Activated CD8-positive, alpha-beta T cell treated with anti-CD3 and anti-CD28 coated beads, Interleukin-2, amount 10 ng/mL, durations not matched to agents 7 days and 5 days (primary cell): ENCODE data around the gene LCN15. TPM values are rescaled to one million over a fixed set of nuclear protein-coding genes. Genes with fewer than 3 reads are reported as not detected.
"Not testable (repeated sequence)": the region's sequence is repeated elsewhere in the genome, so short reads cannot be mapped to it uniquely, and the experiment has no call there.

ENCODE experiments used
- ATAC-seq: fragments of 150-1000 bp; cut with Tn5 transposase; one replicate; pipeline ENCODE4 v1.10.0; 2021; ENCODE audit warnings: moderate library complexity
- CTCF ChIA-PET: fragments of 350-600 bp; sonication (Branson Sonifier 250); formaldehyde crosslinking; loops from one replicate; lab custom pipeline; 2021; ENCODE audit warnings: antibody characterized with exemption; lab: Charles Lee
- POLR2A ChIA-PET: fragments of 350-600 bp; sonication (Branson Sonifier 250); formaldehyde crosslinking; loops from one replicate; lab custom pipeline; 2021; ENCODE audit warnings: antibody characterized with exemption; lab: Charles Lee
- DNase-seq: peaks from one replicate; pipeline ENCODE4 v3.0.0-alpha.2; 2020
- H3K27ac Mint-ChIP-seq: one replicate; pipeline ENCODE4 v1.8.0; 2021; ENCODE audit warnings: mild to moderate bottlenecking, mixed read lengths
- H3K27me3 Mint-ChIP-seq: one replicate; pipeline ENCODE4 v1.8.0; 2021; ENCODE audit warnings: low read depth, mixed read lengths
- H3K36me3 Mint-ChIP-seq: one replicate; pipeline ENCODE4 v1.8.0; 2021; ENCODE audit warnings: low read depth, mixed read lengths
- H3K4me1 Mint-ChIP-seq: one replicate; pipeline ENCODE4 v1.8.0; 2021; ENCODE audit warnings: low read depth, mixed read lengths
- H3K4me3 Mint-ChIP-seq: one replicate; pipeline ENCODE4 v1.8.0; 2021; ENCODE audit warnings: mild to moderate bottlenecking, mixed read lengths
- H3K9me3 Mint-ChIP-seq: one replicate; pipeline ENCODE4 v1.8.0; 2022; ENCODE audit warnings: mixed read lengths; ENCODE audit not compliant: insufficient read depth
- total RNA-seq, 2 experiments: library from RNA; stranded (reverse); gene quantifications; one replicate each; pipeline ENCODE4 v1.2.3, GENCODE V29; 2021

Gene LCN15
- total RNA-seq, 2 experiments from 2014 or later = not detected

DNA sequence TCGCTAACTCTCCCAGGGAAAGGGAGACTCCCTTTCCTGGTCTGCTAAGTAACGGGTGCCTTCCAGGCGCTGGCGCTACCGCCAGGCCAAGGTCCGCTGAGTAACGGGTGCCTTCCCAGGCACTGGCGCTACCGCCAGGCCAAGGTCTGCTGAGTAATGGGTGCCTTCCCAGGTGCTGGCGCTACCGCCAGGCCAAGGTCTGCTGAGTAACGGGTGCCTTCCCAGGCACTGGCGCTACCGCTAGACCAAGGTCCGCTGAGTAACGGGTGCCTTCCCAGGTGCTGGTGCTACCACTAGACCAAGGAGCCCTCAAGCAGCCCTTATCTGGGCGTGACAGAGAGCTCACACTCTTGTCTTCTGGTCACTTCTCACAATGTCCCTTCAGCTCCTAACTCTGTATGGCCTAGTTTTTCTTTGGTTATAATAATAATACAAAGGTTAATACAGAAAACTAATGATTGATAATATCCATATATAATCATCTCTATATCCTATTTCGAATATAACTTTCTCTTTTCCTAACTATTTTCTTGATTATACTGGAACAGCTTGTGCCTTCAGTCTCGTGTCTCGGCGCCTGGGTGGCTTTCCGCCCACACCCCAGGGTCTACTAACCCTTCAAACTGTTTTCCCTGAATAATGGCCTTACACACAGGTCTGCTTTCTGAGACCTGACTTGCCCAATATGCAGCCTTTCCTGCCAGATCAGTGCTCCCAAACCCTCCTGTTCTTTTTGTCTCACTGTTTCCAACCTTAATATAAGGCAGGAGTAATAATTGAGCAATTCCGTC, 21.4 kb upstream of the LCN15 start:
- DNase-seq, ATAC-seq, POLR2A ChIA-PET, H3K9me3 Mint-ChIP-seq, H3K27ac Mint-ChIP-seq, H3K4me3 Mint-ChIP-seq, H3K36me3 Mint-ChIP-seq: not testable (repeated sequence)
- Mint-ChIP-seq H3K4me1 (peaks cover 28% of the 10 kb centered on the region), H3K27me3 (peaks cover 18% of the 10 kb centered on the region)
- CTCF ChIA-PET = interaction anchor here (3.7 kb wide), 1 partner anchor 250 kb away, joined by 35 read pairs; no protein-coding TSS in a partner anchor

DNA sequence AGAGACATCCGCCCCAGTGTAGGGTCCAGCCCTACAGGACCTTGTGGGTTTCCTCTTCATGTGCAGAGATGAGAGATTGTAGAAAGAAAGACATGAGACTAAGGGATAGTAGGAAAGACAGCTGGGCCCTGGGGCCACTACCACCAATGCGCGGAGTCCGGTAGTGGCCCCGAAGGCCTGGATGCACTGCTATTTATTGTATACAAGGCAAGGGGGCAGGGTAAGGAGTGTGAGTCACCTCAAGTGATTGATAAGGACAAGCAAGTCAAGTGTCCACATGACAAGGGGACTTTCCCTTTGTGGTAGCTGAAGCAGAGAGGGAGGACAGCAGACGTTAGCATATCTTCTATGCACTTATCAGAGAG, 20.7 kb upstream of the LCN15 start:
- ATAC-seq (no peak), DNase-seq (no peak)
- CTCF ChIA-PET = interaction anchor here (2.9 kb wide), 1 partner anchor 285 kb away, joined by 7 read pairs; the partner anchor contains the start of gene SAPCD2
- Mint-ChIP-seq H3K27ac (no peak overlapping the region), H3K4me3 (no peak overlapping the region), H3K36me3 (no peaks in the 10 kb centered on the region), H3K4me1 (peaks cover 21% of the 10 kb centered on the region), H3K27me3 (peaks cover 20% of the 10 kb centered on the region), H3K9me3 (no peaks in the 10 kb centered on the region)
- POLR2A ChIA-PET = no interaction called here

DNA sequence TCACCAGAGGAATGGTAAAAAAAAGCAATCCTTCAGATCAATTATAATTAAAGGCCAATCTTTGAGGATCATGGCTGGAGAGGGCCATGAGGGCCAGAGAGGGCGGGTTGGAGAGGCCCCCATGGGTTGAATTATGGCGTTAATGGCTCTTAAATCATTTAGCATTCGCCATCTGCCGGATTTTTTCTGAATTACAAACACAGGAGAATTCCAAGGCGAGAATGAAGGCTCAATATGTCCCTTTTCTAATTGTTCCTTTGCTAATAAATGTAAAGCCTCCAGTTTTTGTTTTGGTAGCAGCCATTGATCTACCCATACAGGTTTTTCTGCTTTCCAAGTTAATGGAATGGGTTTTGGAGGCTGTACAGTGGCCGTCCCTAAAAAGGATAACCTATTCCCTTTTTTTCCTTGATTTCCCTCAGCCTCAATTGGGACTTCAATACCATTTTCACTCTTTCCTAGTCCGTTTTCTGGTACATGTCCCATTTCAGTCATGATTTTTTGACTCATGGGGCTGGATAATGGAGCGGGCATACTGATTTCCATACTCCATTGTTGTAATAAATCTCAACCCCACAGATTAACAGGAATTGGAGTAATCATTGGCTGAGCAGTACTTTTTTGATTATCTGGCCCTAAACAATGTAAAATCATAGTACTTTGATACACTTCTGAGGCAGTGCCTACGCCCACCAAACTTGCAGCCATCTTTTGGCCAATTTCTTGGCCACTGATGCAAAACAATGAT, 20.1 kb upstream of the LCN15 start:
- no peaks in the 10 kb centered on the region for H3K9me3 Mint-ChIP-seq
- ChIA-PET POLR2A (interaction anchor here (1.6 kb wide), 1 partner anchor 16 kb away, joined by 3 read pairs; no protein-coding TSS in a partner anchor), CTCF (interaction anchor here (0.8 to 2.9 kb wide), 3 partner anchors 13 to 286 kb away, joined by 3 to 7 read pairs (median 3); partner anchors contain the start of gene SAPCD2)
- H3K4me3 Mint-ChIP-seq = no peak overlapping the region
- no peaks in the 10 kb centered on the region for H3K36me3 Mint-ChIP-seq
- ATAC-seq (no peak), DNase-seq (peak; percentile 45)
- H3K27me3 Mint-ChIP-seq = peaks cover 20% of the 10 kb centered on the region
- H3K4me1 Mint-ChIP-seq = peaks cover 17% of the 10 kb centered on the region
- no peak overlapping the region for H3K27ac Mint-ChIP-seq

- Mint-ChIP-seq H3K27me3 (peaks cover 32% of the 10 kb centered on the region), H3K9me3 (no peaks in the 10 kb centered on the region), H3K4me1 (peaks cover 3% of the 10 kb centered on the region), H3K36me3 (no peaks in the 10 kb centered on the region), H3K4me3 (no peak overlapping the region), H3K27ac (no peak overlapping the region)
- ChIA-PET POLR2A (no interaction called here), CTCF (interaction anchor here (2.9 kb wide), 1 partner anchor 288 kb away, joined by 7 read pairs; the partner anchor contains the start of gene SAPCD2)
- ATAC-seq (no peak), DNase-seq (no peak)
Observed at GRCh38 chr9:136782452-136782851, 18.1 kb upstream of the LCN15 start.

DNA sequence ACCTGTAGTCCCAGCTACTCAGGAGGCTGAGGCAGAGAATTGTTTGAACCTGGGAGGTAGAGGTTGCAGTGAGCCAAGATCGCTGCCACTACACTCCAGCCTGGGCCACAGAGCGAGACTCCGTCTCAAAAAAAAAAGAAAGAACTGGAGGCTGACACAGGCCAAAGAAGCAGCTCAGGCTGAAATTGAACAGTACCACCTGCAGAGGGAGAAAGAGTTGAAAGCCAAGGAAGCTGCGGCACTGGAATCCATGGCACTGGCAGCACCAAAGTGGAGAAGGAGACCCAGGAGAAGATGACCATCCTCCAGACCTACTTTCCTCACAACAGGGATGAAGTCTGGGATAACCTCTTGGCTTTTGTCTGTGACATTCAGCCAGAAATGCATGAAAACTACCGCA, 15.5 kb upstream of the LCN15 start:
- H3K4me1 Mint-ChIP-seq = no peaks in the 10 kb centered on the region
- H3K27me3 Mint-ChIP-seq = peaks cover 31% of the 10 kb centered on the region
- H3K36me3 Mint-ChIP-seq = no peaks in the 10 kb centered on the region
- H3K9me3 Mint-ChIP-seq = no peaks in the 10 kb centered on the region
- ATAC-seq (no peak), DNase-seq (no peak)
- ChIA-PET POLR2A (no interaction called here), CTCF (interaction anchor here (0.8 to 1.7 kb wide), 2 partner anchors 12 to 267 kb away, joined by 4 to 7 read pairs; partner anchors contain the start of gene NPDC1)
- no peak overlapping the region for H3K27ac Mint-ChIP-seq
- no peak overlapping the region for H3K4me3 Mint-ChIP-seq

- H3K27ac Mint-ChIP-seq = no peak overlapping the region
- ChIA-PET POLR2A (interaction anchor here (1.0 kb wide), 1 partner anchor 49 kb away, joined by 3 read pairs; no protein-coding TSS in a partner anchor), CTCF (interaction anchor here (0.9 to 3.0 kb wide), 12 partner anchors 8 to 258 kb away, joined by 3 to 14 read pairs (median 5); partner anchors contain the start of gene LCN8)
- H3K27me3 Mint-ChIP-seq = peaks cover 24% of the 10 kb centered on the region
- no peak overlapping the region for H3K4me3 Mint-ChIP-seq
- H3K36me3 Mint-ChIP-seq = no peaks in the 10 kb centered on the region
- no peak for ATAC-seq
- DNase-seq = no peak
- peaks cover 6% of the 10 kb centered on the region for H3K4me1 Mint-ChIP-seq
- peaks cover 5% of the 10 kb centered on the region for H3K9me3 Mint-ChIP-seq
Observed at GRCh38 chr9:136777359-136777758, 13.0 kb upstream of the LCN15 start.

GRCh38 chr9:136776947-136777346, 12.6 kb upstream of the LCN15 start:
- H3K27ac Mint-ChIP-seq = no peak overlapping the region
- CTCF ChIA-PET = interaction anchor here (0.9 to 3.0 kb wide), 7 partner anchors 9 to 259 kb away, joined by 3 to 14 read pairs (median 5); no protein-coding TSS in a partner anchor
- POLR2A ChIA-PET = interaction anchor here (1.0 kb wide), 1 partner anchor 49 kb away, joined by 3 read pairs; no protein-coding TSS in a partner anchor
- DNase-seq = no peak
- H3K27me3 Mint-ChIP-seq = peaks cover 24% of the 10 kb centered on the region
- H3K9me3 Mint-ChIP-seq = peaks cover 5% of the 10 kb centered on the region
- peaks cover 6% of the 10 kb centered on the region for H3K4me1 Mint-ChIP-seq
- ATAC-seq = no peak
- H3K4me3 Mint-ChIP-seq = no peak overlapping the region
- H3K36me3 Mint-ChIP-seq = no peaks in the 10 kb centered on the region

- CTCF ChIA-PET = interaction anchor here (1.3 kb wide), 1 partner anchor 260 kb away, joined by 3 read pairs; no protein-coding TSS in a partner anchor
- no peak for DNase-seq
- POLR2A ChIA-PET = no interaction called here
- Mint-ChIP-seq H3K27me3 (peaks cover 15% of the 10 kb centered on the region), H3K36me3 (no peaks in the 10 kb centered on the region), H3K4me3 (no peak overlapping the region), H3K9me3 (peaks cover 5% of the 10 kb centered on the region), H3K27ac (no peak overlapping the region), H3K4me1 (peaks cover 6% of the 10 kb centered on the region)
- no peak for ATAC-seq
Observed at GRCh38 chr9:136775191-136775590, 10.9 kb upstream of the LCN15 start.

- H3K4me1 Mint-ChIP-seq = peaks cover 6% of the 10 kb centered on the region
- no peak for DNase-seq
- H3K9me3 Mint-ChIP-seq = peaks cover 5% of the 10 kb centered on the region
- POLR2A ChIA-PET = interaction anchor here (0.6 kb wide), 1 partner anchor 296 kb away, joined by 3 read pairs; the partner anchor contains the start of gene SAPCD2
- H3K4me3 Mint-ChIP-seq = no peak overlapping the region
- CTCF ChIA-PET = interaction anchor here (1.3 kb wide), 1 partner anchor 260 kb away, joined by 3 read pairs; no protein-coding TSS in a partner anchor
- peaks cover 15% of the 10 kb centered on the region for H3K27me3 Mint-ChIP-seq
- no peak overlapping the region for H3K27ac Mint-ChIP-seq
- ATAC-seq = no peak
- no peaks in the 10 kb centered on the region for H3K36me3 Mint-ChIP-seq
Observed at GRCh38 chr9:136774416-136775045, 10.2 kb upstream of the LCN15 start.

DNA sequence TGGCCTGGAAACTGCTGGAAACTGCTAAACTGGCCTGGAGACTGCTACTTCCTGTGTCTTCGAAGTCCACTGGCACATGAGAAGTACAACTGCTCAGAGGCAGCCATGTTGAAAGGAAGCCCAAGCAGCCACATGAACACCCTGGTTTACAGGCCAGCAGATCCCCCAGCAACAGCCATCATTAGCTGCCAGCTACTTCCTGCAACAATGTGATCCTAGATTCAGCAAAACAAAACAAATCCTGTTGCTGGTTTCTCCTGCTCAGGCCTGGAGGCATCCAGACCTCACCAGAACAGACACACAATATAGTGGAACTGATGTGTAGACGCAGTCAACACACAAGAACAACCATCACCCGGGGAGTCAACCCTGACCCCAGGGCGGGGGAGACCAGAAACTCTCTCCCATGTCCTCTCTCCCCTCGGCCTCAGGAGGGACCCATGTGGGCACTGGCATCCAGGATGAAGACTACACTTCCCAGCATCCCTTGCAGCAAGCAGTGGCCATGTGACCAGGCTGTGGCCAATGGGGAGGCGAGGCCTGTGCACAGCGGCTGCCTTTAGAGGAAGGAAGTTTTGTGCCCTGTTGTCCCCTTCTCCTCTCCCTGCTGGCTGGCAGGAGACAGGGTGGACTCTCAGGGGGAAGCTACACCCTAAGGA, 9.2 kb upstream of the LCN15 start:
- ATAC-seq = peak; percentile 66
- H3K4me1 Mint-ChIP-seq = peaks cover 6% of the 10 kb centered on the region
- peaks cover 5% of the 10 kb centered on the region for H3K9me3 Mint-ChIP-seq
- no peaks in the 10 kb centered on the region for H3K36me3 Mint-ChIP-seq
- no peak overlapping the region for H3K27ac Mint-ChIP-seq
- ChIA-PET POLR2A (no interaction called here), CTCF (no interaction called here)
- H3K4me3 Mint-ChIP-seq = no peak overlapping the region
- peaks cover 9% of the 10 kb centered on the region for H3K27me3 Mint-ChIP-seq
- peak; percentile 47 for DNase-seq
